H9 (cell line): ENCODE results near the gene SCUBE3. TPM values are rescaled to one million over a fixed set of nuclear protein-coding genes. Genes with fewer than 3 reads are reported as not detected.

Source experiments
- DNase-seq: peaks from one replicate; pipeline ENCODE4 v3.0.0-alpha.2; 2017
- H2AFZ ChIP-seq: one replicate; pipeline ENCODE4 v1.6.1; 2013; ENCODE audit warnings: mild to moderate bottlenecking, low read length, control low read depth, moderate library complexity
- H2AK5ac ChIP-seq: 2 replicates; pipeline ENCODE4 v1.6.1; 2013; ENCODE audit warnings: low read length, control low read depth, mixed read lengths; ENCODE audit not compliant: insufficient read length
- H2BK120ac ChIP-seq: one replicate; pipeline ENCODE4 v1.6.1; 2013; ENCODE audit warnings: low read depth, mild to moderate bottlenecking, low read length, control low read depth, inconsistent platforms; ENCODE audit not compliant: poor library complexity, severe bottlenecking
- H2BK12ac ChIP-seq: 2 replicates; pipeline ENCODE4 v1.6.1; 2013; ENCODE audit warnings: low read length, control low read depth, mixed read lengths, low read depth; ENCODE audit not compliant: insufficient read length
- H2BK15ac ChIP-seq: 2 replicates; pipeline ENCODE4 v1.6.1; 2013; ENCODE audit warnings: low read depth, low read length, control low read depth
- H2BK20ac ChIP-seq: one replicate; pipeline ENCODE4 v1.6.1; 2013; ENCODE audit warnings: low read depth, mild to moderate bottlenecking, low read length, control low read depth, inconsistent platforms; ENCODE audit not compliant: poor library complexity, severe bottlenecking
- H2BK5ac ChIP-seq: 2 replicates; pipeline ENCODE4 v1.6.1; 2013; ENCODE audit warnings: low read length, control low read depth, mixed read lengths; ENCODE audit not compliant: insufficient read length
- H3K14ac ChIP-seq: 2 replicates; pipeline ENCODE4 v1.6.1; 2013; ENCODE audit warnings: low read length, control low read depth; ENCODE audit not compliant: insufficient read depth
- H3K18ac ChIP-seq: 2 replicates; pipeline ENCODE4 v1.6.1; 2013; ENCODE audit warnings: low read depth, mild to moderate bottlenecking, mixed read lengths, low read length, control low read depth; ENCODE audit not compliant: insufficient read length
- H3K23ac ChIP-seq: 2 replicates; pipeline ENCODE4 v1.6.1; 2013; ENCODE audit warnings: low read length, control low read depth, mixed read lengths, low read depth; ENCODE audit not compliant: insufficient read length
- H3K23me2 ChIP-seq: 2 replicates; pipeline ENCODE4 v1.6.1; 2013; ENCODE audit warnings: low read depth, mild to moderate bottlenecking, mixed read lengths, low read length, control low read depth; ENCODE audit not compliant: insufficient read length, poor library complexity, severe bottlenecking
- H3K27ac ChIP-seq: 2 replicates; pipeline ENCODE4 v1.5.1; 2013; ENCODE audit warnings: low read length, control low read depth, mixed read lengths, low read depth; ENCODE audit not compliant: insufficient read length
- H3K27me3 ChIP-seq: 2 replicates; pipeline ENCODE4 v1.6.1; 2013; ENCODE audit warnings: low read length, control low read depth, inconsistent platforms; ENCODE audit not compliant: insufficient read depth
- H3K4ac ChIP-seq: 2 replicates; pipeline ENCODE4 v1.6.1; 2013; ENCODE audit warnings: low read depth, mild to moderate bottlenecking, control low read depth, inconsistent platforms, low read length, moderate library complexity
- H3K4me1 ChIP-seq: 2 replicates; pipeline ENCODE4 v1.6.1; 2013; ENCODE audit warnings: low read length, control low read depth, inconsistent platforms; ENCODE audit not compliant: insufficient read depth
- H3K4me2 ChIP-seq: 2 replicates; pipeline ENCODE4 v1.6.1; 2013; ENCODE audit warnings: low read length, control low read depth, mixed read lengths; ENCODE audit not compliant: insufficient read length, insufficient read depth
- H3K56ac ChIP-seq: 2 replicates; pipeline ENCODE4 v1.6.1; 2013; ENCODE audit warnings: low read depth, mild to moderate bottlenecking, mixed read lengths, low read length, control low read depth; ENCODE audit not compliant: insufficient read length
- H3K79me1 ChIP-seq: 2 replicates; pipeline ENCODE4 v1.6.1; 2013; ENCODE audit warnings: low read depth, mild to moderate bottlenecking, moderate library complexity, low read length, control low read depth, inconsistent platforms; ENCODE audit not compliant: insufficient read depth, poor library complexity, severe bottlenecking
- H3K79me2 ChIP-seq: 2 replicates; pipeline ENCODE4 v1.6.1; 2013; ENCODE audit warnings: low read length, control low read depth, inconsistent platforms; ENCODE audit not compliant: insufficient read depth
- H3K9ac ChIP-seq: 2 replicates; pipeline ENCODE4 v1.6.1; 2013; ENCODE audit warnings: low read length, control low read depth, mixed read lengths; ENCODE audit not compliant: insufficient read length; ENCODE audit errors: extremely low read depth
- H3K9me3 ChIP-seq: one replicate; pipeline ENCODE4 v1.6.1; 2013; ENCODE audit warnings: low read depth, low read length, inconsistent platforms; ENCODE audit not compliant: control insufficient read depth
- H3T11ph ChIP-seq: one replicate; pipeline ENCODE4 v1.6.1; 2013; ENCODE audit warnings: mild to moderate bottlenecking, low read length, control low read depth, inconsistent platforms
- H4K20me1 ChIP-seq: one replicate; pipeline ENCODE4 v1.6.1; 2013; ENCODE audit not compliant: control insufficient read depth, insufficient read length, insufficient read depth
- H4K5ac ChIP-seq: 2 replicates; pipeline ENCODE4 v1.6.1; 2013; ENCODE audit warnings: low read depth, mild to moderate bottlenecking, mixed read lengths, low read length, control low read depth; ENCODE audit not compliant: insufficient read length
- H4K8ac ChIP-seq: replicated peaks from 2 replicates; pipeline ENCODE4 v1.6.1; 2013; ENCODE audit warnings: low read length, control low read depth, mixed read lengths, low read depth; ENCODE audit not compliant: insufficient read length
- H4K91ac ChIP-seq: 2 replicates; pipeline ENCODE4 v1.6.1; 2013; ENCODE audit warnings: low read depth, mild to moderate bottlenecking, moderate library complexity, mixed read lengths, low read length, control low read depth; ENCODE audit not compliant: insufficient read length
- H3K27ac Mint-ChIP-seq, 3 experiments: 2 replicates in 2 of 3; 3 replicates in 1 of 3; pipeline ENCODE4 v1.8.0; 2020 to 2021; ENCODE audit warnings: mixed read lengths in 3 of 3, mild to moderate bottlenecking in 1 of 3, moderate library complexity in 1 of 3
- H3K27me3 Mint-ChIP-seq: 2 replicates; pipeline ENCODE4 v1.8.0; 2021; ENCODE audit warnings: low read depth, mild to moderate bottlenecking, moderate library complexity, mixed read lengths
- H3K36me3 Mint-ChIP-seq, 3 experiments: 2 replicates in 2 of 3; 3 replicates in 1 of 3; pipeline ENCODE4 v1.8.0; 2020 to 2021; ENCODE audit warnings: low read depth in 3 of 3, mixed read lengths in 3 of 3; ENCODE audit not compliant: insufficient read depth in 1 of 3
- H3K4me1 Mint-ChIP-seq, 2 experiments: 2 replicates each; pipeline ENCODE4 v1.8.0; 2020; ENCODE audit warnings: mixed read lengths in 2 of 2
- H3K4me3 Mint-ChIP-seq, 2 experiments: 2 replicates in 1 of 2; 3 replicates in 1 of 2; pipeline ENCODE4 v1.8.0; 2020 to 2021; ENCODE audit warnings: mild to moderate bottlenecking in 2 of 2, mixed read lengths in 2 of 2, moderate library complexity in 1 of 2
- H3K9me3 Mint-ChIP-seq, 2 experiments: 2 replicates in 1 of 2; 3 replicates in 1 of 2; pipeline ENCODE4 v1.8.0; 2020; ENCODE audit warnings: mild to moderate bottlenecking in 2 of 2, mixed read lengths in 2 of 2, moderate library complexity in 1 of 2
- CTCF ChIP-seq: fragments of 200-600 bp; sonication (generic); conservative IDR thresholded peaks from 3 replicates; pipeline ENCODE4 v1.8.0; 2021; ENCODE audit warnings: antibody characterized with exemption, mild to moderate bottlenecking
- WGBS: extraction: QIAGEN DNeasy Blood & Tissue Kit; methylation state at CpG from one replicate; pipeline ENCODE4 v1.1.7; 2013; ENCODE audit warnings: missing lambda C conversion rate, low lambda C conversion rate, mixed read lengths; ENCODE audit not compliant: insufficient read length; ENCODE audit errors: extremely low coverage; 5-methylcytosine and 5-hydroxymethylcytosine counted together
- total RNA-seq: library from RNA; stranded (reverse); gene quantifications from 2 replicates; pipeline ENCODE4 v1.2.1, GENCODE V29; 2021

SCUBE3 gene
- total RNA-seq, 1 experiment from 2014 or later, result 2.7 TPM

- H2BK120ac ChIP-seq, result no peak overlapping the region
- H3K4me2 ChIP-seq, result no peak overlapping the region
- no peak overlapping the region for H2BK20ac ChIP-seq
- H3K14ac ChIP-seq, result no peak overlapping the region
- H2BK5ac ChIP-seq, result no peak overlapping the region
- H3K79me2 ChIP-seq, result no peaks in the 10 kb centered on the region
- H3K4ac ChIP-seq, result no peak overlapping the region
- no peak overlapping the region for H4K5ac ChIP-seq
- no peaks in the 10 kb centered on the region for H3K9me3 ChIP-seq
- Mint-ChIP-seq H3K4me3 (no peak overlapping the region), H3K4me1 (peaks cover 10 to 13% of the 10 kb centered on the region in 2 experiments; a peak in 3 of 4 replicates), H3K9me3 (no peaks in the 10 kb centered on the region), H3K27me3 (peaks cover 10% of the 10 kb centered on the region), H3K36me3 (no peaks in the 10 kb centered on the region), H3K27ac (peak overlapping the region in 2 of 3 experiments; percentile 9 to 78; a peak in 1 of 7 replicates)
- H2AK5ac ChIP-seq, result no peak overlapping the region
- H2AFZ ChIP-seq, result no peak overlapping the region
- H3T11ph ChIP-seq, result no peak overlapping the region
- no peaks in the 10 kb centered on the region for H3K27me3 ChIP-seq
- no peaks in the 10 kb centered on the region for H3K79me1 ChIP-seq
- no peak overlapping the region for H3K23ac ChIP-seq
- no peak overlapping the region for H2BK12ac ChIP-seq
- H4K91ac ChIP-seq, result no peak overlapping the region
- H4K20me1 ChIP-seq, result no peaks in the 10 kb centered on the region
- H3K4me1 ChIP-seq, result no peaks in the 10 kb centered on the region; the same call in 1 of the 2 replicates
- H3K23me2 ChIP-seq, result no peaks in the 10 kb centered on the region
- no peak overlapping the region for H4K8ac ChIP-seq
- no peak overlapping the region for H3K27ac ChIP-seq
- no peak for DNase-seq
- H3K18ac ChIP-seq, result no peak overlapping the region
- peak; percentile 48; the same call in 2 of the 3 replicates for TF ChIP-seq CTCF
- H3K9ac ChIP-seq, result no peak overlapping the region
- no peak overlapping the region for H2BK15ac ChIP-seq
- WGBS, result no CpG with 5 or more reads among the region's 5 CpGs
- no peak overlapping the region for H3K56ac ChIP-seq
Measured at GRCh38 chr6:35178932-35179832, 34.6 kb upstream of the SCUBE3 start.
